ENCODE data around the gene SALL4.
A peak's percentile ranks its signal among the peaks of the same experiment; 100 is the strongest.

Gene SALL4

GRCh38 chr20:51800060-51800871 is 2.1 kb downstream of the SALL4 start:
- Histone ChIP-seq H3K27ac (ENCODE audit: extremely low read depth, low read depth, low read length) (peak overlapping the region; percentile 22; the same call in 1 of the 2 replicates), H3K36me3 (ENCODE audit: control insufficient read depth in 2 of 2, insufficient read depth in 1 of 2, low read length in 2 of 2) (no peaks in the 10 kb centered on the region), H3K4me3 (ENCODE audit: low read depth, low read length) (peak overlapping the region; percentile 19), H3K4me1 (ENCODE audit: control insufficient read depth, insufficient read depth, low read length) (peaks cover 22% of the 10 kb centered on the region), H3K9me3 (ENCODE audit: control insufficient read depth, insufficient read depth, low read depth, low read length) (no peaks in the 10 kb centered on the region)
- POLR2A ChIA-PET: interaction anchor here (0.8 kb wide), 1 partner anchor 33 kb away, joined by 3 read pairs; no protein-coding TSS in a partner anchor
- CTCF ChIA-PET: interaction anchor here (0.5 to 1.9 kb wide), 23 partner anchors 9 to 485 kb away, joined by 3 to 10 read pairs (median 3); no protein-coding TSS in a partner anchor
- 0 out of 2 replicates have a peak, but pooled peaks have one; percentile 7 for TF ChIP-seq EGR2 (tag by site-specific recombination; IDR thresholded peaks at IDR 0.05; ENCODE audit: low read depth)
- peak; percentile 60; the same call in 1 of the 2 replicates for TF ChIP-seq KLF16 (tag by site-specific recombination; IDR thresholded peaks at IDR 0.05)
- TF ChIP-seq ELK4 (IDR thresholded peaks at IDR 0.05; ENCODE audit: borderline replicate concordance, low read depth, low read length): no peak
- peak; percentile 36 for TF ChIP-seq SP3 (tag by site-specific recombination; IDR thresholded peaks at IDR 0.05)
- peak; percentile 100 for TF ChIP-seq ZSCAN16 (tag by site-specific recombination; IDR thresholded peaks at IDR 0.05)
- TF ChIP-seq IKZF3 (tag by site-specific recombination; IDR thresholded peaks at IDR 0.05): no peak
- TF ChIP-seq ZNF521 (tag by site-specific recombination; IDR thresholded peaks at IDR 0.05): no peak
- no peak for TF ChIP-seq ZNF18 (tag by site-specific recombination; IDR thresholded peaks at IDR 0.05)
- TF ChIP-seq KLF8 (tag by site-specific recombination; IDR thresholded peaks at IDR 0.05): peak; percentile 59; the same call in 1 of the 2 replicates
- no peak for TF ChIP-seq ZBTB8A (tag by site-specific recombination; IDR thresholded peaks at IDR 0.05)
- TF ChIP-seq PATZ1 (tag by site-specific recombination; IDR thresholded peaks at IDR 0.05): peak; percentile 44; the same call in 1 of the 2 replicates
- peak; percentile 55 for TF ChIP-seq ZNF654 (tag by site-specific recombination; IDR thresholded peaks at IDR 0.05; ENCODE audit: low read depth)
- TF ChIP-seq CTCF (tag by site-specific recombination; IDR thresholded peaks at IDR 0.05): peak; percentile 87
- no peak for TF ChIP-seq ZNF280D (tag by site-specific recombination; IDR thresholded peaks at IDR 0.05)
- no peak for TF ChIP-seq ZBTB20 (tag by site-specific recombination; IDR thresholded peaks at IDR 0.05)
- no peak for TF ChIP-seq ZBTB49 (tag by site-specific recombination; IDR thresholded peaks at IDR 0.05; ENCODE audit: low read depth)
- TF ChIP-seq ZBTB1 (tag by site-specific recombination; IDR thresholded peaks at IDR 0.05): no peak
- TF ChIP-seq ZNF514 (tag by site-specific recombination; IDR thresholded peaks at IDR 0.05): no peak
- TF ChIP-seq ZEB2 (tag by site-specific recombination; IDR thresholded peaks at IDR 0.05): peak; percentile 83
- TF ChIP-seq OVOL3 (tag by site-specific recombination; IDR thresholded peaks at IDR 0.05): no peak
- peak; percentile 16; the same call in 1 of the 2 replicates for TF ChIP-seq ZNF341 (tag by site-specific recombination; IDR thresholded peaks at IDR 0.05; ENCODE audit: low read depth)
- TF ChIP-seq GLIS1 (tag by site-specific recombination; IDR thresholded peaks at IDR 0.05): peak; percentile 26; the same call in 1 of the 2 replicates

Data from HEK293 (cell line).